ENCODE results near the gene GDI2. TPM values are rescaled to one million over a fixed set of nuclear protein-coding genes. Genes with fewer than 3 reads are reported as not detected.
"Not testable (repeated sequence)": the region's sequence is repeated elsewhere in the genome, so short reads cannot be mapped to it uniquely, and the experiment has no call there.

The GDI2 gene
- polyA plus RNA-seq, 1 experiment: 326 TPM

DNA sequence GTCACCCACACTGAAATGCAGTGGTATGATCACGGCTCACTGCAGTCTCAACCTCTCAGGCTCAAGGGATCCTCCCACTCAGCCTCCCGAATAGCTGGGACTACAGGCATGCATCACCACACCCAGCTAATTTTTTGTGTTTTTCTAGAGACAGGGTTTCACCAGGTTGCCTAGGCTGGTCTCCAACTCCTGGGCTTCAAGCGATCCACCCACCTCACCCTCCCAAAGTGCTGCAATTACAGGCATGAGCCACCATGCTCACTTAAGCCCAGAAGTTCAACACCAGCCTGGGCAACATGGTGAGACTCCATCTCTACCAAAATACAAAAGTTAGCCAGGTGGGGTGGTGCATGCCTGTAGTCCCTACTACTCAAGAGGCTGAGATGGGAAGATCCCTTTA lies 33.5 kb downstream of the GDI2 start:
- H3K4me3 ChIP-seq (ENCODE audit: low read depth, low read length): no peak overlapping the region
- no peak for DNase-seq (ENCODE audit: low read depth, low spot score)
- ChIA-PET CTCF (no interaction called here), POLR2A (no interaction called here)
- TF ChIP-seq, protein P1, sequence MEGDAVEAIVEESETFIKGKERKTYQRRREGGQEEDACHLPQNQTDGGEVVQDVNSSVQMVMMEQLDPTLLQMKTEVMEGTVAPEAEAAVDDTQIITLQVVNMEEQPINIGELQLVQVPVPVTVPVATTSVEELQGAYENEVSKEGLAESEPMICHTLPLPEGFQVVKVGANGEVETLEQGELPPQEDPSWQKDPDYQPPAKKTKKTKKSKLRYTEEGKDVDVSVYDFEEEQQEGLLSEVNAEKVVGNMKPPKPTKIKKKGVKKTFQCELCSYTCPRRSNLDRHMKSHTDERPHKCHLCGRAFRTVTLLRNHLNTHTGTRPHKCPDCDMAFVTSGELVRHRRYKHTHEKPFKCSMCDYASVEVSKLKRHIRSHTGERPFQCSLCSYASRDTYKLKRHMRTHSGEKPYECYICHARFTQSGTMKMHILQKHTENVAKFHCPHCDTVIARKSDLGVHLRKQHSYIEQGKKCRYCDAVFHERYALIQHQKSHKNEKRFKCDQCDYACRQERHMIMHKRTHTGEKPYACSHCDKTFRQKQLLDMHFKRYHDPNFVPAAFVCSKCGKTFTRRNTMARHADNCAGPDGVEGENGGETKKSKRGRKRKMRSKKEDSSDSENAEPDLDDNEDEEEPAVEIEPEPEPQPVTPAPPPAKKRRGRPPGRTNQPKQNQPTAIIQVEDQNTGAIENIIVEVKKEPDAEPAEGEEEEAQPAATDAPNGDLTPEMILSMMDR (IDR thresholded peaks at IDR 0.05; ENCODE audit: low read depth, low read length): no peak
- no peak overlapping the region for H3K27ac ChIP-seq (ENCODE audit: low read depth, low read length)
- no peaks in the 10 kb centered on the region for H3K27me3 ChIP-seq (ENCODE audit: control insufficient read depth, insufficient read depth, low read length)
- H3K9me3 ChIP-seq (ENCODE audit: control insufficient read depth, insufficient read depth, low read length): no peaks in the 10 kb centered on the region; the same call in 1 of the 2 replicates

GRCh38 chr10:5777758-5778157 lies 35.5 kb downstream of the GDI2 start:
- POLR2A ChIA-PET; H3K4me3 ChIP-seq (ENCODE audit: low read depth, low read length); H3K27ac ChIP-seq (ENCODE audit: low read depth, low read length); H3K27me3 ChIP-seq (ENCODE audit: control insufficient read depth, insufficient read depth, low read length); H3K9me3 ChIP-seq (ENCODE audit: control insufficient read depth, insufficient read depth, low read length); DNase-seq (ENCODE audit: low read depth, low spot score); CTCF ChIA-PET: not testable (repeated sequence)

DNA sequence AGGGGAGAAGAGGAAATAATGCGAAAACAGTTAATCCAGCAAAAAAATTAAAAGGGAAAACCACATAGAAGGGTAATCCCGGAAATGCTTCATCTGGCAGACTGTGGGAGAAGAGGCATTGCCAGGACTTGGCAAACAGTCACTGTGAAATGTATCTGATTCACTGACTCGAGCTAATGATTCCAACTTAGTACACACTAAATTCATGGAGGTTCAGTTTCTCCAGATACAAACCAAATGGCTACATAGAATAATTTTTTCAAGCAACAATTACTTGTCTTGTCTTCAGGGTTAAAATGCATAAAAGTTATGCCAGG lies 36.4 kb downstream of the GDI2 start:
- POLR2A ChIA-PET: interaction anchor here (1.1 kb wide), 1 partner anchor 11 kb away, joined by 10 read pairs; no protein-coding TSS in a partner anchor
- no peak overlapping the region for H3K27ac ChIP-seq (ENCODE audit: low read depth, low read length)
- no peaks in the 10 kb centered on the region; the same call in 1 of the 2 replicates for H3K9me3 ChIP-seq (ENCODE audit: control insufficient read depth, insufficient read depth, low read length)
- TF ChIP-seq, protein P1 (IDR thresholded peaks at IDR 0.05; ENCODE audit: low read depth, low read length): no peak
- no peaks in the 10 kb centered on the region for H3K27me3 ChIP-seq (ENCODE audit: control insufficient read depth, insufficient read depth, low read length)
- DNase-seq (ENCODE audit: low read depth, low spot score): peak; percentile 16
- CTCF ChIA-PET: interaction anchor here (2.2 kb wide), 1 partner anchor 10 kb away, joined by 8 read pairs; no protein-coding TSS in a partner anchor
- H3K4me3 ChIP-seq (ENCODE audit: low read depth, low read length): no peak overlapping the region

DNA sequence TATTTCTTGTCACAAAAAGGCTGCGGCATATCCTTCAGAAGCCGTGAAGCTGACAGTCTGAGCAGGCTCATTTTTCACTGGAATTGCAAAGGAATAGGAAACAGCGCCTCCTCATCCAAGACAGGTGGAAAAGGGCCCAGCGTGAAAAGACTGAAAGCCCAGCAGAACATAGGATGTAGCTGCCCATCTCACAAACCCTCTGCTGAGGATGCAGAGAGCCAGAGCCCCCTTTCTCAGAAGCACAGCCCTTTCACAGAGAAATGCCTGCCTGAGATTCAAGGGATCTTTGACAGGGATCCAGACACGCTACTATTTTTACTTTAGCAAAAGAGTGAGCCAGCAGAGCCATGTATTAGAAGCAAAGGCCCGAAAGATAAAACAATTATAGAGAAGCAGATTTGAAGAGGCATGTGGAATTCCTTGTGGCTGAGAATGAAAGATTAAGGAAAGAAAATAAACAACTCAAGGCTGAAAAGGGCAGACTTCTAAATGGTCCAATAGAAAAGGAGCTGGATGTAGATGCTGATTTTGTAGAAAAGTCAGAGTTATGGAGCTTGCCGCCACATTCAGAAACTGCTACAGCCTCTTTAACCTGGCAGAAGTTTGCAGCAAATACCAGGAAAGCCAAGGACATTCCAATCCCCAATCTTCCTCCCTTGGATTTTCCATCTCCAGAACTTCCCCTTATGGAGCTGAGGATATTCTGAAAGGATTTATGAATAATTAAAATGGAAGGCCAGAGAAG lies 36.9 kb downstream of the GDI2 start:
- peak overlapping the region; percentile 42 for H3K27ac ChIP-seq (ENCODE audit: low read depth, low read length)
- no peaks in the 10 kb centered on the region; the same call in 1 of the 2 replicates for H3K9me3 ChIP-seq (ENCODE audit: control insufficient read depth, insufficient read depth, low read length)
- TF ChIP-seq, protein P1 (IDR thresholded peaks at IDR 0.05; ENCODE audit: low read depth, low read length): peak; percentile 31
- no peak for DNase-seq (ENCODE audit: low read depth, low spot score)
- ChIA-PET POLR2A (interaction anchor here (1.1 kb wide), 1 partner anchor 11 kb away, joined by 10 read pairs; no protein-coding TSS in a partner anchor), CTCF (interaction anchor here (0.5 to 2.2 kb wide), 2 partner anchors 9 to 64 kb away, joined by 3 to 8 read pairs; no protein-coding TSS in a partner anchor)
- H3K27me3 ChIP-seq (ENCODE audit: control insufficient read depth, insufficient read depth, low read length): no peaks in the 10 kb centered on the region
- H3K4me3 ChIP-seq (ENCODE audit: low read depth, low read length): no peak overlapping the region

DNA sequence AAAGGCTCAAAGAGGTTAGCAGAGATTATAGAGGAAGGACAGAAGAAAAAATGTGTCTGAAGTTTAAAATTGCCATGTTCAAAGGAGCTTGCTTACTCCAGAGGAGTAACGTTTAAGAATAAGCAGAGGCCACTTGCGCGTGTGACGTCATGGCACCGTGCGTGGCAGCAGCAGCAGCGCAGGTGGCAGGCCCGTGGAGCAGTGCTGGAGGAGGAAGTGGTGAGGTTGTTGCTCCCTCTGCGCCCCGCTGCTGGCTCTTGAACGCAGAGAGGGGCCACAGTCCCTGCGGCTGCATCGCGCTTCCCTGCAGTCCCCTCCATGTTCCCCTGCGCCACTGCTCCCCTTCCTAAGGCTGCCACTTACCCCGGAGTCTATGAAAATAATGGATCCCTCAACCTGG lies 37.5 kb downstream of the GDI2 start:
- no peak for DNase-seq (ENCODE audit: low read depth, low spot score)
- H3K27me3 ChIP-seq (ENCODE audit: control insufficient read depth, insufficient read depth, low read length): no peaks in the 10 kb centered on the region
- TF ChIP-seq, protein P1 (IDR thresholded peaks at IDR 0.05; ENCODE audit: low read depth, low read length): no peak
- ChIA-PET CTCF (interaction anchor here (2.2 kb wide), 1 partner anchor 8 kb away, joined by 8 read pairs; no protein-coding TSS in a partner anchor), POLR2A (no interaction called here)
- no peaks in the 10 kb centered on the region; the same call in 1 of the 2 replicates for H3K9me3 ChIP-seq (ENCODE audit: control insufficient read depth, insufficient read depth, low read length)
- no peak overlapping the region for H3K4me3 ChIP-seq (ENCODE audit: low read depth, low read length)
- H3K27ac ChIP-seq (ENCODE audit: low read depth, low read length): no peak overlapping the region

Measured in AG04450 (cell line).